ENCODE measurements around the gene TCF23.
"Not testable (repeated sequence)": the region's sequence is repeated elsewhere in the genome, so short reads cannot be mapped to it uniquely, and the experiment has no call there.

The TCF23 gene

DNA sequence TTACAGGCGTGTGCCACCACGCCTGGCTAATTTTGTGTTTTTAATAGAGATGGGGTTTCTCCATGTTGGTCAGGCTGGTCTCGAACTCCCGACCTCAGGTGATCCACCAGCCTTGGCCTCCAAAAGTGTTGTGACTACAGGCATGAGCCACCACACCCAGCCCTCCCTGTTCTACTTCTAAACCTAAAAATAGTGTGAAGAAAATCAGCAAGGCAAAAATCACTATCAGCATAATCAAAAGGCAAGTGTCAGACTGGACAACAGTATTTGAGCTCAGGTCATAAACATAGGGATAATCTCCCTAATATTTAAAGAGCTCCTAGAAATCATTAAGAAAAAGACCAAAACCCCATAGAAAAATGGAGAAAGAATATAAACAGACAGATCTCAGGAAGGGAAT, 27.0 kb downstream of the TCF23 start:
- H3K9me3 ChIP-seq (ENCODE audit: control insufficient read depth in 2 of 2, low read length in 2 of 2); H3K27ac ChIP-seq (ENCODE audit: low read length); H3K4me1 ChIP-seq (ENCODE audit: control insufficient read depth, insufficient read depth, low read length); H3K9ac ChIP-seq (ENCODE audit: low read length in 2 of 2); H3K36me3 ChIP-seq (ENCODE audit: control insufficient read depth in 2 of 2, insufficient read depth in 2 of 2, low read length in 2 of 2); H3K27me3 ChIP-seq (ENCODE audit: control insufficient read depth in 1 of 2, insufficient read depth in 2 of 2, low read length in 2 of 2); H3K4me3 ChIP-seq (ENCODE audit: low read length in 2 of 2): not testable (repeated sequence)

DNA sequence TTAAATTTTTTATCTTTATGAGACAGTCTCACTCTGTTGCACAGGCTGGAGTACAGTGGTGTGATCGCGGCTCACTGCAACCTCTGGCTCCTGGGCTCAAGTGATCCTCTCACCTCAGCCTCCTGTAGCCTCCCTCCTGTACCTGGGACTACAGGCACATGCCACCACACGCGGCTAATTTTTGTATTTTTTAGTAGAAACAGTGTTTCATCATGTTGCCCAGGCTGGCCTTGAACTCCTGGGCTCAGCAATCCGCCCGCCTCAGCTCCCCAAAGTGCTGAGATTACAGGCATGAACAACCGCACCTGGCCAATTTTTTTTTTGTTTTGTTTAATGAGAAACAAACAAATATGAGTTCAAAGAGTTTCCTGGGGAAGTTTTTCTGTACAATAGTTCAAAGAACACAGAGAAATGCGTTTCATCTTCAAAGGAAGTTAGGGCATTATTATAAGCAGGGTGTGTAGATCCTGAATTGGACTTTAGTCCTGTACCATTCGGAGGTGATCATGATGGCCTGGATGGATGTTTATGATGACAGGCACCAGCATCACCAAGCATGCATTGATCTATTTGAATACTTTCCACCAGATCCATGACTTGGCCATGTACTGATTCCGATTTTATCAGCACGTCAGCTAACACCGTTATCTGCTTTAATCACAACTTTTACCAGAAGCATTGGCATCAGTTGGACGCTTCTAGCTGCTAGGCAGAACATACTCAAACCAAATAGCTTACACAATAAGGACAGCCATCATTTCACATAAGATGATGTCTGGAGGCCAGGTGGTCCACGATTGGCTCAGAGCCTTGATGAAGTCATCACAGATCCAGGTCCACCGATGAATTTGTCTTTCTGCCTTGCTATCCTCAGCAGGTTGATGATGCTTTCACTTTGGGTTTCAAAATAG, 28.9 kb downstream of the TCF23 start:
- no peak overlapping the region for H3K27ac ChIP-seq (ENCODE audit: low read length)
- peaks cover 6 to 8% of the 10 kb centered on the region in 2 donors for H3K27me3 ChIP-seq (ENCODE audit: control insufficient read depth in 1 of 2, insufficient read depth in 2 of 2, low read length in 2 of 2)
- no peak overlapping the region for H3K9ac ChIP-seq (ENCODE audit: low read length in 2 of 2)
- no peak overlapping the region for H3K4me3 ChIP-seq (ENCODE audit: low read length in 2 of 2)
- H3K4me1 ChIP-seq (ENCODE audit: control insufficient read depth, insufficient read depth, low read length) = no peaks in the 10 kb centered on the region
- no peaks in the 10 kb centered on the region for H3K9me3 ChIP-seq (ENCODE audit: control insufficient read depth in 2 of 2, low read length in 2 of 2)
- H3K36me3 ChIP-seq (ENCODE audit: control insufficient read depth in 2 of 2, insufficient read depth in 2 of 2, low read length in 2 of 2) = no peaks in the 10 kb centered on the region

GRCh38 chr2:27178469-27178868, 29.7 kb downstream of the TCF23 start:
- H3K27me3 ChIP-seq (ENCODE audit: control insufficient read depth in 1 of 2, insufficient read depth in 2 of 2, low read length in 2 of 2) = peaks cover 6% of the 10 kb centered on the region in 2 donors
- no peaks in the 10 kb centered on the region for H3K9me3 ChIP-seq (ENCODE audit: control insufficient read depth in 2 of 2, low read length in 2 of 2)
- H3K27ac ChIP-seq (ENCODE audit: low read length) = no peak overlapping the region
- no peaks in the 10 kb centered on the region for H3K4me1 ChIP-seq (ENCODE audit: control insufficient read depth, insufficient read depth, low read length)
- H3K36me3 ChIP-seq (ENCODE audit: control insufficient read depth in 2 of 2, insufficient read depth in 2 of 2, low read length in 2 of 2) = no peaks in the 10 kb centered on the region
- H3K4me3 ChIP-seq (ENCODE audit: low read length in 2 of 2) = no peak overlapping the region
- H3K9ac ChIP-seq (ENCODE audit: low read length in 2 of 2) = no peak overlapping the region

DNA sequence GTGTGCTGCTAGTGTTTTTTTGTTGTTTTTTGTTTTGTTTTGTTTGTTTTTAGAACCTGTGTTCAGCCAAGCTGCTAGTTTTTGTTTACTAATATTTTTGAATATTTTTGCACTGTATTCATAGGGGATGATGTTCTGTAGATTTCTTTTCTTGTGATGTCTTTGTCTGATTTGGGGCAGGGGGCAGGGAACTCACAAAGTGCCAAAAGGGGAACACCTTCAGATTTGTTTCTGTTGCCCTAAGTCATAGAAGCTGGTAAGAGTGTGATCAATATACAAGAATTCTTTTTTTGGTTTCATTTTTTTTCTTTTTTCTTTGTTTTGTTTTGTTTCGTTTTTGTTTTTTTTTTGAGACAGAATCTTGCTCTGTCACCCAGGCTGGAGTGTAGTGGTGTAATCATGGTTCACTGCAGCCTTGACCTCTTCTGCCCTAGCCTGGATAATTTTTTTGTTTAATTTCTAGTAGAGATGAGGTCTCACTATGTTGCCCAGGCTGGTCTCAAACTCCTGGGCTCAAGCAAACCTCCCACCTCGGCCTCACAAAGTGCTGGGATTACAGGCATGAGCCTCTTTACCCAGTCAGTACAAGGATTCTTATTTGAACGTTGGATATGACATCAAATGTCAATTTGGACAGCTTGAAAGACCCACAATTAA, 30.7 kb downstream of the TCF23 start:
- H3K4me1 ChIP-seq (ENCODE audit: control insufficient read depth, insufficient read depth, low read length) = no peaks in the 10 kb centered on the region
- H3K4me3 ChIP-seq (ENCODE audit: low read length in 2 of 2) = no peak overlapping the region
- no peak overlapping the region for H3K9ac ChIP-seq (ENCODE audit: low read length in 2 of 2)
- peaks cover 6% of the 10 kb centered on the region in 2 donors for H3K27me3 ChIP-seq (ENCODE audit: control insufficient read depth in 1 of 2, insufficient read depth in 2 of 2, low read length in 2 of 2)
- H3K27ac ChIP-seq (ENCODE audit: low read length) = no peak overlapping the region
- no peaks in the 10 kb centered on the region for H3K9me3 ChIP-seq (ENCODE audit: control insufficient read depth in 2 of 2, low read length in 2 of 2)
- no peaks in the 10 kb centered on the region for H3K36me3 ChIP-seq (ENCODE audit: control insufficient read depth in 2 of 2, insufficient read depth in 2 of 2, low read length in 2 of 2)

GRCh38 chr2:27182346-27182745, 33.5 kb downstream of the TCF23 start:
- Histone ChIP-seq H3K27ac (ENCODE audit: low read length) (no peak overlapping the region), H3K4me1 (ENCODE audit: control insufficient read depth, insufficient read depth, low read length) (peaks cover 7% of the 10 kb centered on the region), H3K9me3 (ENCODE audit: control insufficient read depth in 2 of 2, low read length in 2 of 2) (no peaks in the 10 kb centered on the region), H3K9ac (ENCODE audit: low read length in 2 of 2) (no peak overlapping the region), H3K36me3 (ENCODE audit: control insufficient read depth in 2 of 2, insufficient read depth in 2 of 2, low read length in 2 of 2) (no peaks in the 10 kb centered on the region), H3K4me3 (ENCODE audit: low read length in 2 of 2) (no peak overlapping the region), H3K27me3 (ENCODE audit: control insufficient read depth in 1 of 2, insufficient read depth in 2 of 2, low read length in 2 of 2) (peaks cover 4 to 6% of the 10 kb centered on the region in 2 donors)

DNA sequence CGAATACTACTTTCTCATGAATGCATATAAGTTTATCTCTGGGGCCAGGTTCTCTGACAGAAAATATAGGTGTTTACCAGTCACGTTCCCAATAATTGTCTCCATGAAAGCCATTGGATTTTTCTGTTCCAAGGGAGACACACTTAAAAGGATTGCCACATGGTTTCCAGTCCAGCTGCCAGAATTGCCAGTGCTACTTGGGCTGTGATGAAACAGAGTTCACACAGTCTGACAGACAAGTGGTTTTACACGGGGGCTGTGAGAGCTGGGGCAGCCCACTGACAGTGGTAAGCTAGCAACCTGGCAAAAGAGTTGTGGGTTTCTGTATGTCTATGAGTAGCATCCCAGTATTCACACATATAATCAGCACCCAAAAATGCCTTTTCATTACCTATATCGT, 35.3 kb downstream of the TCF23 start:
- no peaks in the 10 kb centered on the region for H3K36me3 ChIP-seq (ENCODE audit: control insufficient read depth in 2 of 2, insufficient read depth in 2 of 2, low read length in 2 of 2)
- H3K27ac ChIP-seq (ENCODE audit: low read length) = no peak overlapping the region
- no peaks in the 10 kb centered on the region for H3K9me3 ChIP-seq (ENCODE audit: control insufficient read depth in 2 of 2, low read length in 2 of 2)
- H3K4me1 ChIP-seq (ENCODE audit: control insufficient read depth, insufficient read depth, low read length) = peaks cover 7% of the 10 kb centered on the region
- H3K27me3 ChIP-seq (ENCODE audit: control insufficient read depth in 1 of 2, insufficient read depth in 2 of 2, low read length in 2 of 2) = peaks cover 2 to 3% of the 10 kb centered on the region in 2 donors
- no peak overlapping the region for H3K9ac ChIP-seq (ENCODE audit: low read length in 2 of 2)
- no peak overlapping the region for H3K4me3 ChIP-seq (ENCODE audit: low read length in 2 of 2)

DNA sequence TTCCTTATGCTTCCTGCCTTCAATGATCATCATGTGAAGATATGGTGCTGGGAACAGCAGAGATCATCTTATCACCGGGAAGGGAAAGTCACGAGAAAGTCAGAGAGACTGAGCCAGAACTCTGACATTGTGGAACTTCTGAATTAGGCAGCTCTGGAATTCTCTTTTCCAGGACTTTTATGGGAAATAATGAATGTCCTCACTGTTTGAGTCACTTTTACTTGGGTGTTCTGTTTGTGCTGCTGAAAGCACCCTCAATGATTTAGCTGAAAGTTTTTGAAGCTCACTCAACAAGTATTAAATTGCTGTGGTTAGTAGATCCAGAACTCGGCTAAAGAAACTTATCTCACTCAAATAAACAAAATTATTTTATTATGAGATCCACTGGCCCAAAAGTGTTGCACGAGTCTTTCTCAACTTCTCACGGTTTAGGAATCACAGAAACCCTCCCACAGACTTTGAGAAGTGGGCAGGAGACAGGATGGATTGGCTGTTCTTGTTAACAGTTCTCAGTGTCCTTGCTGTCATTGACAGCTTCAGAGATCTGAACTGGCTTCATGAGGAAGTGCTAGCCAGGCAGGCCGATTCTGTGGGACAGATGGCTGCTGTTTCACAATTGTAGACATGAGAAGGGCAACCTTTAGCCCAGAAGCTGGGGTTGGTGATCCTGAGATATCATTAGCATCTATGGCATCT, 36.7 kb downstream of the TCF23 start:
- no peak overlapping the region for H3K27ac ChIP-seq (ENCODE audit: low read length)
- H3K4me1 ChIP-seq (ENCODE audit: control insufficient read depth, insufficient read depth, low read length) = peaks cover 7% of the 10 kb centered on the region
- H3K9ac ChIP-seq (ENCODE audit: low read length in 2 of 2) = no peak overlapping the region
- H3K27me3 ChIP-seq (ENCODE audit: control insufficient read depth in 1 of 2, insufficient read depth in 2 of 2, low read length in 2 of 2) = no peaks in the 10 kb centered on the region
- no peaks in the 10 kb centered on the region for H3K36me3 ChIP-seq (ENCODE audit: control insufficient read depth in 2 of 2, insufficient read depth in 2 of 2, low read length in 2 of 2)
- H3K4me3 ChIP-seq (ENCODE audit: low read length in 2 of 2) = no peak overlapping the region
- no peaks in the 10 kb centered on the region for H3K9me3 ChIP-seq (ENCODE audit: control insufficient read depth in 2 of 2, low read length in 2 of 2)

GRCh38 chr2:27186613-27187345, 38.0 kb downstream of the TCF23 start:
- Histone ChIP-seq H3K4me1 (ENCODE audit: control insufficient read depth, insufficient read depth, low read length) (peaks cover 7% of the 10 kb centered on the region), H3K9me3 (ENCODE audit: control insufficient read depth in 2 of 2, low read length in 2 of 2) (no peaks in the 10 kb centered on the region), H3K36me3 (ENCODE audit: control insufficient read depth in 2 of 2, insufficient read depth in 2 of 2, low read length in 2 of 2) (no peaks in the 10 kb centered on the region), H3K9ac (ENCODE audit: low read length in 2 of 2) (no peak overlapping the region), H3K4me3 (ENCODE audit: low read length in 2 of 2) (no peak overlapping the region), H3K27me3 (ENCODE audit: control insufficient read depth in 1 of 2, insufficient read depth in 2 of 2, low read length in 2 of 2) (peaks cover 0 to 6% of the 10 kb centered on the region in 2 donors), H3K27ac (ENCODE audit: low read length) (no peak overlapping the region)

DNA sequence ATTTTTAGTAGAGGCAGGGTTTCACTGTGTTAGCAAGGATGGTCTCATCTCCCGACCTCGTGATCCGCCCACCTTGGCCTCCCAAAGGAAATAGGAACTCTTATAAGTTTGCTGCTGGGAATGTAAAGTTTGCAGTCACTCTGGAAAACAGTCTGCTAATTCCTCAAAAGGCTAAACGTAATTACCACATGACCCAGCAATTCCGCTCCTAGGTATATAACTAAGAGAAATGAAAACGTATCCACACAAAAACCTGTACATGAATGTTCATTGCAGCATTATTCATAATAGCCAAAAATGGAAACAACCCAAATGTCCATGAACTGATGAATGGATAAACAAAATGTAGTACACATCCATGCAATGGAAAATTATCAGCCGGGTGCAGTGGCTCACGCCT, 41.2 kb downstream of the TCF23 start:
- no peak overlapping the region for H3K27ac ChIP-seq (ENCODE audit: low read length)

GRCh38 chr2:27191070-27191829, 42.4 kb downstream of the TCF23 start:
- peaks cover 0 to 6% of the 10 kb centered on the region in 2 donors for H3K27me3 ChIP-seq (ENCODE audit: control insufficient read depth in 1 of 2, insufficient read depth in 2 of 2, low read length in 2 of 2)
- no peaks in the 10 kb centered on the region for H3K9me3 ChIP-seq (ENCODE audit: control insufficient read depth in 2 of 2, low read length in 2 of 2)
- no peaks in the 10 kb centered on the region for H3K4me1 ChIP-seq (ENCODE audit: control insufficient read depth, insufficient read depth, low read length)
- no peak overlapping the region for H3K4me3 ChIP-seq (ENCODE audit: low read length in 2 of 2)
- no peak overlapping the region for H3K27ac ChIP-seq (ENCODE audit: low read length)
- no peaks in the 10 kb centered on the region for H3K36me3 ChIP-seq (ENCODE audit: control insufficient read depth in 2 of 2, insufficient read depth in 2 of 2, low read length in 2 of 2)
- no peak overlapping the region for H3K9ac ChIP-seq (ENCODE audit: low read length in 2 of 2)

More for the DNA sequence above, 41.2 kb downstream of the TCF23 start:
- H3K9ac ChIP-seq (ENCODE audit: low read length in 2 of 2) = no peak overlapping the region
- peaks cover 7% of the 10 kb centered on the region for H3K4me1 ChIP-seq (ENCODE audit: control insufficient read depth, insufficient read depth, low read length)
- H3K27me3 ChIP-seq (ENCODE audit: control insufficient read depth in 1 of 2, insufficient read depth in 2 of 2, low read length in 2 of 2) = peaks cover 0 to 6% of the 10 kb centered on the region in 2 donors
- H3K36me3 ChIP-seq (ENCODE audit: control insufficient read depth in 2 of 2, insufficient read depth in 2 of 2, low read length in 2 of 2) = no peaks in the 10 kb centered on the region
- no peaks in the 10 kb centered on the region for H3K9me3 ChIP-seq (ENCODE audit: control insufficient read depth in 2 of 2, low read length in 2 of 2)
- H3K4me3 ChIP-seq (ENCODE audit: low read length in 2 of 2) = no peak overlapping the region
